SK-N-SH (cell line): ENCODE data around the gene PLXNA4. TPM values are rescaled to one million over a fixed set of nuclear protein-coding genes. Genes with fewer than 3 reads are reported as not detected.

Source experiments
- CTCF ChIA-PET: fragments of 300-600, 350-600 bp; formaldehyde crosslinking; extraction: SDS; loops from one replicate; lab custom pipeline; 2021; lab: Yijun Ruan, JAX
- POLR2A ChIA-PET: fragments of 350-600 bp; sonication (Branson Sonifier 250); formaldehyde crosslinking; extraction: SDS; loops from one replicate; lab custom pipeline; 2020; ENCODE audit warnings: antibody characterized with exemption, inconsistent platforms; lab: Yijun Ruan, JAX
- DNase-seq: peaks from one replicate; pipeline ENCODE4 v3.0.0; 2012
- H2AFZ ChIP-seq: fragments of 200-600 bp; sonication (generic); 2 replicates; pipeline ENCODE4 v1.8.1; 2016; ENCODE audit warnings: antibody characterized with exemption, mild to moderate bottlenecking, low read depth
- H3F3A ChIP-seq: fragments of 200-600 bp; sonication (generic); replicated peaks from 2 replicates; pipeline ENCODE3; 2016; ENCODE audit warnings: antibody characterized with exemption, mild to moderate bottlenecking; ENCODE audit not compliant: insufficient read depth
- H3K27ac ChIP-seq, 2 experiments: fragments of 200-500 bp in 1 of 2; fragments of 200-600 bp in 1 of 2; sonication (Bioruptor generic) in 1 of 2; sonication (generic), shearing (Covaris generic) in 1 of 2; 2 replicates each; pipeline versions ENCODE4 v1.5.1 to v1.6.1; 2014 to 2016; ENCODE audit warnings: low read depth in 2 of 2, inconsistent platforms in 1 of 2, low read length in 1 of 2, mild to moderate bottlenecking in 1 of 2, mixed read lengths in 1 of 2
- H3K27me3 ChIP-seq: fragments of 200-600 bp; sonication (generic), shearing (Covaris generic); 2 replicates; pipeline ENCODE4 v1.6.1; 2016; ENCODE audit warnings: mixed run types; ENCODE audit not compliant: insufficient read depth
- H3K36me3 ChIP-seq, 2 experiments: fragments of 200-500 bp in 1 of 2; fragments of 200-600 bp in 1 of 2; sonication (Bioruptor generic) in 1 of 2; sonication (generic) in 1 of 2; replicated peaks in 1 of 2; 2 replicates each; pipeline versions ENCODE3 to v1.5.1; 2014 to 2016; ENCODE audit warnings: low read length in 1 of 2, mild to moderate bottlenecking in 1 of 2; ENCODE audit not compliant: insufficient read depth in 2 of 2, control insufficient read depth in 1 of 2
- H3K4me1 ChIP-seq, 2 experiments: fragments of 200-500 bp in 1 of 2; fragments of 200-600 bp in 1 of 2; sonication (Bioruptor generic) in 1 of 2; sonication (generic), shearing (Covaris generic) in 1 of 2; 2 replicates each; pipeline versions ENCODE4 v1.5.1 to v1.6.1; 2014 to 2016; ENCODE audit warnings: low read depth in 1 of 2, low read length in 1 of 2, mixed run types in 1 of 2; ENCODE audit not compliant: insufficient read depth in 2 of 2, control insufficient read depth in 1 of 2
- H3K4me2 ChIP-seq: fragments of 200-600 bp; sonication (generic), shearing (Covaris generic); 2 replicates; pipeline ENCODE4 v1.6.1; 2017; ENCODE audit warnings: mixed run types
- H3K4me3 ChIP-seq, 2 experiments: fragments of 200-500 bp in 1 of 2; fragments of 200-600 bp in 1 of 2; sonication (Bioruptor generic) in 1 of 2; sonication (generic), shearing (Covaris generic) in 1 of 2; 2 replicates each; pipeline versions ENCODE4 v1.5.1 to v1.8.1; 2014 to 2016; ENCODE audit warnings: low read depth in 2 of 2, inconsistent platforms in 1 of 2, low read length in 1 of 2, mild to moderate bottlenecking in 1 of 2, mixed read lengths in 1 of 2, moderate library complexity in 1 of 2
- H3K79me2 ChIP-seq: fragments of 200-600 bp; sonication (generic); 2 replicates; pipeline ENCODE4 v1.8.1; 2017; ENCODE audit warnings: mild to moderate bottlenecking; ENCODE audit not compliant: insufficient read depth
- H3K9ac ChIP-seq: fragments of 200-600 bp; sonication (generic); 2 replicates; pipeline ENCODE4 v1.6.1; 2017; ENCODE audit warnings: mixed run types
- H3K9me2 ChIP-seq: fragments of 200-600 bp; sonication (generic); 2 replicates; pipeline ENCODE4 v1.6.1; 2017; ENCODE audit warnings: mixed run types
- H3K9me3 ChIP-seq: fragments of 200-600 bp; sonication (generic); 2 replicates; pipeline ENCODE4 v1.6.1; 2017; ENCODE audit warnings: mixed run types, mild to moderate bottlenecking, moderate library complexity
- H4K20me1 ChIP-seq: fragments of 200-600 bp; sonication (generic); 2 replicates; pipeline ENCODE4 v1.6.1; 2017; ENCODE audit warnings: mild to moderate bottlenecking, mixed run types; ENCODE audit not compliant: insufficient read depth
- ELF1 ChIP-seq: IDR thresholded peaks from 2 replicates; pipeline ENCODE4 v1.4.0; 2012
- EP300 ChIP-seq, 2 experiments: IDR thresholded peaks; 2 replicates each; pipeline versions ENCODE4 v1.4.0 to v1.6.1; 2012; ENCODE audit warnings: borderline replicate concordance in 1 of 2, low read depth in 1 of 2, low read length in 1 of 2
- FOSL2 ChIP-seq: IDR thresholded peaks from 2 replicates; pipeline ENCODE4 v1.4.0; 2012; ENCODE audit warnings: low read depth, mild to moderate bottlenecking, moderate library complexity, borderline replicate concordance
- GABPA ChIP-seq: IDR thresholded peaks from 2 replicates; pipeline ENCODE4 v1.4.0; 2012; ENCODE audit warnings: low read depth, mild to moderate bottlenecking
- MEF2A ChIP-seq: IDR thresholded peaks from 2 replicates; pipeline ENCODE4 v1.4.0; 2012; ENCODE audit warnings: low read depth, borderline replicate concordance
- NFIC ChIP-seq: IDR thresholded peaks from 2 replicates; pipeline ENCODE4 v1.4.0; 2012; ENCODE audit warnings: borderline replicate concordance
- NRF1 ChIP-seq: IDR thresholded peaks from 2 replicates; pipeline ENCODE4 v1.6.1; 2012; ENCODE audit warnings: low read depth, mild to moderate bottlenecking, low read length
- POLR2AphosphoS5 ChIP-seq: IDR thresholded peaks from 2 replicates; pipeline ENCODE4 v1.6.1; 2012; ENCODE audit warnings: low read depth, low read length
- RAD21 ChIP-seq: IDR thresholded peaks from 2 replicates; pipeline ENCODE4 v1.6.1; 2012; ENCODE audit warnings: mild to moderate bottlenecking, low read length
- RCOR1 ChIP-seq: fragments of 150-350 bp; IDR thresholded peaks from 2 replicates; pipeline ENCODE4 v1.6.1; 2017; ENCODE audit warnings: antibody characterized with exemption, low read length
- SIN3A ChIP-seq: IDR thresholded peaks from 2 replicates; pipeline ENCODE4 v1.6.1; 2012; ENCODE audit warnings: low read depth, mild to moderate bottlenecking, low read length, moderate library complexity, borderline replicate concordance
- TCF12 ChIP-seq: IDR thresholded peaks from 2 replicates; pipeline ENCODE4 v1.4.0; 2012
- USF2 ChIP-seq: fragments of 150-350 bp; IDR thresholded peaks from 2 replicates; pipeline ENCODE4 v1.6.1; 2017; ENCODE audit warnings: antibody characterized with exemption, low read length, low read depth, borderline replicate concordance
- WGBS: methylation state at CpG from one replicate; pipeline ENCODE4 v1.1.6; 2017; ENCODE audit warnings: low lambda C conversion rate; 5-methylcytosine and 5-hydroxymethylcytosine counted together
- polyA plus RNA-seq, 3 experiments: library from polyadenylated mRNA; depleted of rRNA; stranded (reverse); fragments of >200 nt; gene quantifications; 2 replicates each; pipeline ENCODE4 v1.2.3, GENCODE V29; 2012
- TF ChIP-seq, protein P1 (sequence below): IDR thresholded peaks from 2 replicates; pipeline ENCODE4 v1.6.1; 2012; ENCODE audit warnings: mild to moderate bottlenecking, low read depth, low read length, moderate library complexity
- TF ChIP-seq, protein P2 (sequence below): fragments of 150-350 bp; IDR thresholded peaks from 2 replicates; pipeline ENCODE4 v1.6.1; 2016; ENCODE audit warnings: mild to moderate bottlenecking, low read depth, low read length
- TF ChIP-seq, protein P3 (sequence below): IDR thresholded peaks from 2 replicates; pipeline ENCODE4 v1.4.0; 2012; ENCODE audit warnings: low read depth

The PLXNA4 gene
- polyA plus RNA-seq, 1 of the 3 experiments (the other 2 are of a cell fraction) = 2.4 TPM

GRCh38 chr7:132300599-132301277 lies 275.5 kb downstream of the PLXNA4 start:
- 66% methylated on average over 6 of the region's 6 CpGs for WGBS
- Histone ChIP-seq H3K9me3 (no peaks in the 10 kb centered on the region), H4K20me1 (no peaks in the 10 kb centered on the region), H3K4me2 (no peak overlapping the region), H3K27ac (no peak overlapping the region), H3K36me3 (no peaks in the 10 kb centered on the region), H3K4me3 (no peak overlapping the region)
- ChIA-PET POLR2A (no interaction called here), CTCF (interaction anchor here (0.7 to 3.4 kb wide), 4 partner anchors 11 to 355 kb away, joined by 3 to 17 read pairs (median 3); no protein-coding TSS in a partner anchor)
- TF ChIP-seq SIN3A (no peak), GABPA (no peak), NRF1 (no peak), POLR2AphosphoS5 (no peak), NFIC (no peak)
- TF ChIP-seq, protein P1, sequence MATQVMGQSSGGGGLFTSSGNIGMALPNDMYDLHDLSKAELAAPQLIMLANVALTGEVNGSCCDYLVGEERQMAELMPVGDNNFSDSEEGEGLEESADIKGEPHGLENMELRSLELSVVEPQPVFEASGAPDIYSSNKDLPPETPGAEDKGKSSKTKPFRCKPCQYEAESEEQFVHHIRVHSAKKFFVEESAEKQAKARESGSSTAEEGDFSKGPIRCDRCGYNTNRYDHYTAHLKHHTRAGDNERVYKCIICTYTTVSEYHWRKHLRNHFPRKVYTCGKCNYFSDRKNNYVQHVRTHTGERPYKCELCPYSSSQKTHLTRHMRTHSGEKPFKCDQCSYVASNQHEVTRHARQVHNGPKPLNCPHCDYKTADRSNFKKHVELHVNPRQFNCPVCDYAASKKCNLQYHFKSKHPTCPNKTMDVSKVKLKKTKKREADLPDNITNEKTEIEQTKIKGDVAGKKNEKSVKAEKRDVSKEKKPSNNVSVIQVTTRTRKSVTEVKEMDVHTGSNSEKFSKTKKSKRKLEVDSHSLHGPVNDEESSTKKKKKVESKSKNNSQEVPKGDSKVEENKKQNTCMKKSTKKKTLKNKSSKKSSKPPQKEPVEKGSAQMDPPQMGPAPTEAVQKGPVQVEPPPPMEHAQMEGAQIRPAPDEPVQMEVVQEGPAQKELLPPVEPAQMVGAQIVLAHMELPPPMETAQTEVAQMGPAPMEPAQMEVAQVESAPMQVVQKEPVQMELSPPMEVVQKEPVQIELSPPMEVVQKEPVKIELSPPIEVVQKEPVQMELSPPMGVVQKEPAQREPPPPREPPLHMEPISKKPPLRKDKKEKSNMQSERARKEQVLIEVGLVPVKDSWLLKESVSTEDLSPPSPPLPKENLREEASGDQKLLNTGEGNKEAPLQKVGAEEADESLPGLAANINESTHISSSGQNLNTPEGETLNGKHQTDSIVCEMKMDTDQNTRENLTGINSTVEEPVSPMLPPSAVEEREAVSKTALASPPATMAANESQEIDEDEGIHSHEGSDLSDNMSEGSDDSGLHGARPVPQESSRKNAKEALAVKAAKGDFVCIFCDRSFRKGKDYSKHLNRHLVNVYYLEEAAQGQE = no peak
- TF ChIP-seq, all 33 proteins: peak for 0
- DNase-seq = no peak
- peaks cover 0 to 10% of the 10 kb centered on the region in 2 experiments; a peak in 1 of 4 replicates for H3K4me1 ChIP-seq
- H3F3A ChIP-seq = peaks cover 7% of the 10 kb centered on the region
- H3K9ac ChIP-seq = no peak overlapping the region
- no peak overlapping the region for H2AFZ ChIP-seq
- H3K9me2 ChIP-seq = no peaks in the 10 kb centered on the region
- H3K79me2 ChIP-seq = no peaks in the 10 kb centered on the region
- H3K27me3 ChIP-seq = no peaks in the 10 kb centered on the region

DNA sequence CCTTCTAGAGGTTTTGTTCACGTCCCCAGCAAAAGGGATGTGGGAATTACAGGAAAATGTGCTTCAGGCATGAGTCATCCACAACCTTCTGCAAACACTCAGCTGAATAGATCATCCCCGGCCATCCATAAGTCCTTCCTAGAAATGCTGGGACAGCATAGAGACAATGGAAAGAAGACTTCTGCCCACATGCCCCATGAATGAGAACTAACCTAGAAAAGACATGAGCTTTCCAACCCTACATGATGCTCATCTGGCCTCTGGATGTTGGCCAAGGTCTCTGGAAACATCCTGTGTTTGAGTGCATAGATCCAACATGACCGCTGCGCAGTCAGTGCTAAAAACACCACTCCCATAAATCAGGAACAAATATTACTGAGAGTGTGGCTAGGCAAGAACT lies 277.5 kb downstream of the PLXNA4 start:
- 55% methylated on average over 4 of the region's 4 CpGs for WGBS
- CTCF ChIA-PET = interaction anchor here (1.9 kb wide), 1 partner anchor 20 kb away, joined by 5 read pairs; no protein-coding TSS in a partner anchor
- no peaks in the 10 kb centered on the region for H4K20me1 ChIP-seq
- TF ChIP-seq, protein P2, sequence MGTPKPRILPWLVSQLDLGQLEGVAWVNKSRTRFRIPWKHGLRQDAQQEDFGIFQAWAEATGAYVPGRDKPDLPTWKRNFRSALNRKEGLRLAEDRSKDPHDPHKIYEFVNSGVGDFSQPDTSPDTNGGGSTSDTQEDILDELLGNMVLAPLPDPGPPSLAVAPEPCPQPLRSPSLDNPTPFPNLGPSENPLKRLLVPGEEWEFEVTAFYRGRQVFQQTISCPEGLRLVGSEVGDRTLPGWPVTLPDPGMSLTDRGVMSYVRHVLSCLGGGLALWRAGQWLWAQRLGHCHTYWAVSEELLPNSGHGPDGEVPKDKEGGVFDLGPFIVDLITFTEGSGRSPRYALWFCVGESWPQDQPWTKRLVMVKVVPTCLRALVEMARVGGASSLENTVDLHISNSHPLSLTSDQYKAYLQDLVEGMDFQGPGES = no peak
- TF ChIP-seq, protein P1 = no peak
- TF ChIP-seq RCOR1 (no peak), FOSL2 (peak; percentile 93), TCF12 (peak; percentile 79), RAD21 (no peak), SIN3A (no peak), ELF1 (no peak), MEF2A (no peak), POLR2AphosphoS5 (no peak), GABPA (no peak), EP300 (IDR thresholded peaks at IDR 0.05; ENCODE audit: borderline replicate concordance in 1 of 2, low read depth in 1 of 2, low read length in 1 of 2) (no peak), USF2 (no peak)
- TF ChIP-seq, protein P3, sequence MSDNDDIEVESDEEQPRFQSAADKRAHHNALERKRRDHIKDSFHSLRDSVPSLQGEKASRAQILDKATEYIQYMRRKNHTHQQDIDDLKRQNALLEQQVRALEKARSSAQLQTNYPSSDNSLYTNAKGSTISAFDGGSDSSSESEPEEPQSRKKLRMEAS = peak; percentile 57

More for the DNA sequence above, 277.5 kb downstream of the PLXNA4 start:
- Histone ChIP-seq H3K4me2 (peak overlapping the region; percentile 1; the same call in 1 of the 2 replicates), H3K9me2 (no peaks in the 10 kb centered on the region), H3K9me3 (no peaks in the 10 kb centered on the region), H2AFZ (no peak overlapping the region; the same call in 1 of the 2 replicates), H3K79me2 (no peaks in the 10 kb centered on the region), H3K9ac (no peak overlapping the region), H3K4me3 (no peak overlapping the region), H3K27ac (peak overlapping the region in 1 of 2 experiments; percentile 47; a peak in 2 of 4 replicates), H3K27me3 (no peaks in the 10 kb centered on the region), H3K36me3 (no peaks in the 10 kb centered on the region), H3K4me1 (peaks cover 0 to 10% of the 10 kb centered on the region in 2 experiments; a peak in 1 of 4 replicates), H3F3A (peaks cover 9% of the 10 kb centered on the region)
- no peak for DNase-seq
- POLR2A ChIA-PET = no interaction called here
